OCI-LY3 (cell line): Measurements from ENCODE around the gene ATP9A.

Experiments used
- H2AFZ ChIP-seq: fragments of 200-600, 300-600 bp; shearing (Covaris generic); 2 replicates; pipeline ENCODE4 v1.6.0; 2014; ENCODE audit warnings: antibody characterized with exemption, low read depth, low read length
- H3K27ac ChIP-seq: fragments of 200-600, 300-600 bp; sonication (generic); 2 replicates; pipeline ENCODE4 v1.5.1; 2014; ENCODE audit warnings: mild to moderate bottlenecking, low read length, moderate library complexity, mixed read lengths
- H3K27me3 ChIP-seq: fragments of 200-600, 300-600 bp; sonication (generic); 2 replicates; pipeline ENCODE4 v1.6.1; 2014; ENCODE audit warnings: low read depth, low read length, mixed read lengths
- H3K36me3 ChIP-seq: fragments of 200-600, 300-600 bp; sonication (generic); replicated peaks from 2 replicates; pipeline ENCODE3; 2014; ENCODE audit warnings: low read depth, low read length, mixed read lengths
- H3K4me1 ChIP-seq: fragments of 300-600, 200-600 bp; sonication (generic); 2 replicates; pipeline ENCODE4 v1.6.1; 2014; ENCODE audit warnings: low read length, mixed read lengths
- H3K4me2 ChIP-seq: fragments of 200-600, 300-600 bp; sonication (generic); 2 replicates; pipeline ENCODE4 v1.6.1; 2014; ENCODE audit warnings: low read length, mixed read lengths
- H3K4me3 ChIP-seq: fragments of 300-600, 200-600 bp; sonication (generic); 2 replicates; pipeline ENCODE4 v1.5.1; 2014; ENCODE audit warnings: antibody characterized with exemption, mild to moderate bottlenecking, low read length, moderate library complexity
- H3K79me2 ChIP-seq: fragments of 300-600, 200-600 bp; shearing (Covaris generic); 2 replicates; pipeline ENCODE4 v1.6.1; 2014; ENCODE audit warnings: mild to moderate bottlenecking, low read length, mixed read lengths
- H3K9ac ChIP-seq: fragments of 300-600, 200-600 bp; shearing (Covaris generic); 2 replicates; pipeline ENCODE4 v1.6.0; 2014; ENCODE audit warnings: mild to moderate bottlenecking, low read length, moderate library complexity
- H3K9me3 ChIP-seq: fragments of 200-600, 300-600 bp; shearing (Covaris generic); 2 replicates; pipeline ENCODE4 v1.6.1; 2014; ENCODE audit warnings: low read length, mixed read lengths; ENCODE audit not compliant: insufficient read depth
- H4K20me1 ChIP-seq: fragments of 200-600, 300-600 bp; sonication (generic); 2 replicates; pipeline ENCODE4 v1.6.1; 2016; ENCODE audit warnings: low read length, mixed read lengths; ENCODE audit not compliant: insufficient read depth
- EZH2phosphoT487 ChIP-seq: fragments of 200-600 bp; shearing (Covaris generic); IDR thresholded peaks from 2 replicates; pipeline ENCODE4 v1.6.1; 2018; ENCODE audit warnings: antibody characterized with exemption, mixed run types, low read depth
- TF ChIP-seq, protein P1 (sequence below): fragments of 200-600, 300-600 bp; sonication (generic); IDR thresholded peaks from 2 replicates; pipeline ENCODE4 v1.5.1; 2014; ENCODE audit warnings: antibody characterized with exemption, low read length, low read depth

The ATP9A gene

DNA sequence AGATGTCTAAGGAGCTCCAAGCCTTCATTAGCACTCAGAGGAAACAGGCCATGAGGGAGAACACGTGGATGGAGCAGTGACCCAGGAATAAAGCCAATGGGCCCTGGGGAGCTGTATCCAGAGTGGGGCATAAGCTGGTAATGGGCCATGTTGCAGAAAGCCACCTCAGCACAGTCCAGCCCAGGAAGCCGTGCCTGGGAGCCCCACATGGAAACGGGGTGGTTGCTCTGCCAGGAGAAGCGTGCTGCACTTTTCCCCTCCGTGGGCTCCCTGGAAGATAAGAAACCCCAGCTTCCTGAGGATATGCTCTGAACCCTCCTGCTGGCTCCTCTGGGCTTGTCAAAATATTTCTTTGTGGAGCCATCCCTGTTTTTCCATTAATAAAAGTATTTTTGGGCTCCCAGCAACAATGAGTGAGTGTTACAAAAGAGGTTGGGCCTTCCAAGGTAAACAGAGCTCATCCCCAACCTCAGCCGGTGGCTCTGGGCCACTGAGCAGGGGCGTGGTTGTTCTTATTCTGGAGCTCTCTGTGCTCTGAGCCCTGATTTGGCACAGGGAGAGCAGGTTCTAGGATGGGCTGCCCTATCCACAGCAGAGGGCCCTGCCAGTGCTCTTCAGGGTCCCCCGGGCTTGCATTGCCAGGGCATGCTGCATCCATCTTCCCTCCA is 194.5 kb downstream of the ATP9A start:
- Histone ChIP-seq H4K20me1 (no peaks in the 10 kb centered on the region), H3K27me3 (no peaks in the 10 kb centered on the region), H3K9me3 (no peaks in the 10 kb centered on the region; the same call in 1 of the 2 replicates), H3K4me2 (no peak overlapping the region), H3K79me2 (no peaks in the 10 kb centered on the region), H3K4me3 (no peak overlapping the region), H3K4me1 (no peaks in the 10 kb centered on the region), H3K36me3 (no peaks in the 10 kb centered on the region), H2AFZ (no peak overlapping the region), H3K9ac (no peak overlapping the region), H3K27ac (no peak overlapping the region)
- TF ChIP-seq, protein P1, sequence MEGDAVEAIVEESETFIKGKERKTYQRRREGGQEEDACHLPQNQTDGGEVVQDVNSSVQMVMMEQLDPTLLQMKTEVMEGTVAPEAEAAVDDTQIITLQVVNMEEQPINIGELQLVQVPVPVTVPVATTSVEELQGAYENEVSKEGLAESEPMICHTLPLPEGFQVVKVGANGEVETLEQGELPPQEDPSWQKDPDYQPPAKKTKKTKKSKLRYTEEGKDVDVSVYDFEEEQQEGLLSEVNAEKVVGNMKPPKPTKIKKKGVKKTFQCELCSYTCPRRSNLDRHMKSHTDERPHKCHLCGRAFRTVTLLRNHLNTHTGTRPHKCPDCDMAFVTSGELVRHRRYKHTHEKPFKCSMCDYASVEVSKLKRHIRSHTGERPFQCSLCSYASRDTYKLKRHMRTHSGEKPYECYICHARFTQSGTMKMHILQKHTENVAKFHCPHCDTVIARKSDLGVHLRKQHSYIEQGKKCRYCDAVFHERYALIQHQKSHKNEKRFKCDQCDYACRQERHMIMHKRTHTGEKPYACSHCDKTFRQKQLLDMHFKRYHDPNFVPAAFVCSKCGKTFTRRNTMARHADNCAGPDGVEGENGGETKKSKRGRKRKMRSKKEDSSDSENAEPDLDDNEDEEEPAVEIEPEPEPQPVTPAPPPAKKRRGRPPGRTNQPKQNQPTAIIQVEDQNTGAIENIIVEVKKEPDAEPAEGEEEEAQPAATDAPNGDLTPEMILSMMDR: no peak
- no peak for TF ChIP-seq EZH2phosphoT487

DNA sequence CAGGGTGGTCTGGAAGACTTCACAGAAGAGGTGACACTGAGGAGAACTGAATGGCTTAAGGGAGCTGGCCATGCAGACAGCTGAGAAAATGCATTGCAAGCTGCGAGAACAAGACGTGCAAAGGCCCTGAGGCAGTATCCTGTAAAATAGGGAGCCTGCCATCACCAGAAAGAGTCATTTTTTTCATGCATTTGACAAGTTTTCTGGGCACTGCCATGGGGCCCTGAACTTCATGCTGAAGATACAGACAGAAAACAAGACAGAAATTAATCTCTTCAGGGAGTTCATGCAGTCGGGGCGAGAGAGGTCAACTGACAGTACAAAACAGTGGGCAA is 196.8 kb downstream of the ATP9A start:
- no peak overlapping the region for H3K9ac ChIP-seq
- H3K27ac ChIP-seq: no peak overlapping the region
- H3K9me3 ChIP-seq: peaks cover 3% of the 10 kb centered on the region; the same call in 1 of the 2 replicates
- no peak overlapping the region for H3K4me3 ChIP-seq
- no peaks in the 10 kb centered on the region for H3K36me3 ChIP-seq
- TF ChIP-seq, protein P1: no peak
- no peak for TF ChIP-seq EZH2phosphoT487
- H3K79me2 ChIP-seq: no peaks in the 10 kb centered on the region
- H4K20me1 ChIP-seq: no peaks in the 10 kb centered on the region
- no peaks in the 10 kb centered on the region for H3K4me1 ChIP-seq
- no peaks in the 10 kb centered on the region; the same call in none of the 2 replicates for H3K27me3 ChIP-seq
- no peak overlapping the region for H3K4me2 ChIP-seq
- no peak overlapping the region for H2AFZ ChIP-seq

DNA sequence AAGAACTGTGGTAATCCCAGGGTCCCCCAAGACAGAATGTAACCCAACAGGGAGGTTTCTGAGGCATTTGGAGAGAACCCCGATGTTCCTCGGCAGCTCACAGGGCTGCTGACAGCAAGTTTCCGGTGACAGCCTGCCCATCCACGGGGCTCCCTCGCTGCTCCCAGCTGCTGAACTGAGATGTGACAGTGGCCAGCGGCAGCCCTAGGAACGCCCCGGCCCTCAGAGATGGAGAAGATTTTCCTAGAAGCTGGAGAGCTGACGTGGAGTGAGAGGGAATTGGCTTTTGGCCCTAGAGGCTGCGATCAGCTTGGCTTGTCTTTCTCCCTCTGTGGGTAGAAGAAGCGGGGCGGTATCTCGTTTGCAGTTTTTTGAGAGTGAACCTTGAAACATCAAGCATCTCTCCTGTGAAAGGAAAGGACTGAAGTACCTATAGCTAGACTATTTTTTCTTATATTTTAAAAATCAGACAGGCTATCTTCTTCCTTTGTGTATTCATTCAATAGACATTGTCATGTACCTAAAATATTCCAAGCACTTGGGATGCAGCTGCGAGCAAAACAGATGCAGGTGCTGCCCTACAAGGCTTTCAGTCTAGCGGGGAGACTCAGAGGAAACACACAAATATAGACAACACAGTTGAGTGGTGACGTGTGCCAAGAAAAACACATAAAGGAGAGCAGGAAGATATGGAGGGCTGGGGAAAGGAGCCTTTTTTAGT is 197.3 kb downstream of the ATP9A start:
- H3K36me3 ChIP-seq: no peaks in the 10 kb centered on the region
- H3K79me2 ChIP-seq: no peaks in the 10 kb centered on the region
- no peak overlapping the region for H2AFZ ChIP-seq
- no peak overlapping the region for H3K4me2 ChIP-seq
- H3K27me3 ChIP-seq: peaks cover 5% of the 10 kb centered on the region
- no peak overlapping the region for H3K4me3 ChIP-seq
- H3K9me3 ChIP-seq: peaks cover 3% of the 10 kb centered on the region; the same call in 1 of the 2 replicates
- H3K9ac ChIP-seq: no peak overlapping the region
- TF ChIP-seq, protein P1: no peak
- no peak for TF ChIP-seq EZH2phosphoT487
- H4K20me1 ChIP-seq: no peaks in the 10 kb centered on the region
- no peak overlapping the region for H3K27ac ChIP-seq
- 0 out of 2 replicates have a peak, but pooled peaks cover 2% of the 10 kb centered on the region for H3K4me1 ChIP-seq
